Measurements from ENCODE around the gene LUC7L3.
A peak's percentile ranks its signal among the peaks of the same experiment; 100 is the strongest.

LUC7L3 gene

DNA sequence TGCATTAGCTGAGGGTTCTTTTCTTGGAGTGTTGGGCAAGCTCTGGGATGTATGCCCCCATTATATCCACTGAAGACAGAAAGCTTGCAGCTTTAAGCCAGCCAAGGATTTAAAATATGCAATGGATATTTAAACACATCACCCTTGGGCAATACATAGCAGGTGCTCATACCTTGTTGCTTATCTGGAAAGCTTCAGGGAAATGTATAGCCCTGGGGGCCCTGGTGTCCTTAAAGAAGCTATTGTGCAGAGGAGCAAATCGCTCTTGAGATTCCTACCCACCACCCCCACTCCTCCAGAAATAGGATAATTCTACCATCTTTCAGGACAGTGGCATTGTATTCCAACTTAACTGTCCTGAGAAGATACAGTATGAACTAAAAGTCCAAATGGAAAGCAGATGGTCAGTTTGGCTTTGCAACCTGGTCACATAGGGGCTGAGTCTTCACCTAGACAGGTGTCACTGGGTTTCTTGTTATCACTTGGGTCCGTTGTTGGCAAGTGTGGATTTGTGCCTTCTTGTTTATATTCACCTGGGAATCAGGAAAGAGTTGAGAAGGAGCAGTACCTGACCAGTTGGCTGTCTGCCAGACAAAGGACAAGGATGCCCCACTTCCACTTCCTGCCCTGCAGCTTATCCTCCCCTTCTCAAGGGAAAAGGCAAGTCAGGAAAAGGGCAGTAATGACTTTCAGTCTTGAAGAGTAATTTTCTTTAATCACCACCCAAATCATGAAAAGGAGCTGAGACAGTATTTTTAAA, 44.5 kb downstream of the LUC7L3 start:
- DNase-seq = no peak

DNA sequence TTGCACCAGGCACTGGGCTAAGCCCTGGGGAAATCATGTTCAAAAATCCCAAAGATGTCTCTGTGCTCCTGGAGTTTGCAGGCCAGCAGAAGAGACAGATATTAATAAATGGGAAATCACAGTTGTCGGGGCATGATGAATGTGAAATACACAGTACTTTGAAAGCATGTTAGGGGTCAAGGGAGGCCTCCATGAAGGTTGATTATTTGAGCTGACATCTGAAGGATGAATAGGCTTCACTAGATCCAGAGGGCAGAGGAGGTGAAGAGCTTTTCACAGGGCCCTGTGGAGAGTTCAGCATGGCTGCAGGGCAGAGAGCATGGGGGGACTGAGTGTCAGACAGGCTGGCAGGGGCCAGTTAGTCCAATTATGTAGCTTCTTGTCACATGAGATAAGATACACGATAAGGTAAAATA, 45.3 kb downstream of the LUC7L3 start:
- no peak for DNase-seq

DNA sequence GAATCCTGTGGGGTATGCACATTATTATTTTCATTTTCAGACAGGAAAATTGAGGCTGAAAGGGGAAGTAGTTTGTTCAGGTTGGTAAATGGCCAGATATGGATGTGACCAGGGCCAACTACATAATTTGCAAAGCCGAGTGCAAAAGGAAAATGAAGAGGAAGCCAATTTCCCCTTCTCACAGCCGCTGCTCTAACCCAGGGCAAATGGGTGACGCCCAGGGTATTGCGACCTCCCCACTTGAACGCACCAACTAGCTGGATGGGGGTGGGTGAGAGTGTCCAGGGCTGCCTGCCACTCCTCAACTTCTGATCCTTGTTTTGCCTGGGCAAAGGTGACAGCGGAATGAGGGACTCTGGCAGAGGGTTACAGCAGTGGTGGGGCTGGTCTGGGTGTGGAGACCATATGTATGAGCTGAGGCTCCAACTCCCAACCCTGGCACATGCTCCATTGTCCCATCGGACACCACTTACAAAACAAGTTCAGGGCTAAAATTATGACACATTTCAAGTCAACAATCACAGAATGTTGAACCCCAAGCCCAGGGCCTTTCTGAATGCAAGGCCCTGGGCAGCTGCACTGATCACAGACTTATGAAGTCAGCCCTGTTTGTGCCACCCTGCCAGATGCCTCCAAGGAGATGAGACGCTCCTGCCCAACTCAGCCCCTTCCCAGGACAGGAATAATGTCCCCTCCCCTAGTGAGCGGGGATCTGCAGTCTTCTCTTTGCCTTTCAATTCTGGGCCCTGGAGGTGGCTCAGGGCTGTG, 46.2 kb downstream of the LUC7L3 start:
- no peak for DNase-seq

DNA sequence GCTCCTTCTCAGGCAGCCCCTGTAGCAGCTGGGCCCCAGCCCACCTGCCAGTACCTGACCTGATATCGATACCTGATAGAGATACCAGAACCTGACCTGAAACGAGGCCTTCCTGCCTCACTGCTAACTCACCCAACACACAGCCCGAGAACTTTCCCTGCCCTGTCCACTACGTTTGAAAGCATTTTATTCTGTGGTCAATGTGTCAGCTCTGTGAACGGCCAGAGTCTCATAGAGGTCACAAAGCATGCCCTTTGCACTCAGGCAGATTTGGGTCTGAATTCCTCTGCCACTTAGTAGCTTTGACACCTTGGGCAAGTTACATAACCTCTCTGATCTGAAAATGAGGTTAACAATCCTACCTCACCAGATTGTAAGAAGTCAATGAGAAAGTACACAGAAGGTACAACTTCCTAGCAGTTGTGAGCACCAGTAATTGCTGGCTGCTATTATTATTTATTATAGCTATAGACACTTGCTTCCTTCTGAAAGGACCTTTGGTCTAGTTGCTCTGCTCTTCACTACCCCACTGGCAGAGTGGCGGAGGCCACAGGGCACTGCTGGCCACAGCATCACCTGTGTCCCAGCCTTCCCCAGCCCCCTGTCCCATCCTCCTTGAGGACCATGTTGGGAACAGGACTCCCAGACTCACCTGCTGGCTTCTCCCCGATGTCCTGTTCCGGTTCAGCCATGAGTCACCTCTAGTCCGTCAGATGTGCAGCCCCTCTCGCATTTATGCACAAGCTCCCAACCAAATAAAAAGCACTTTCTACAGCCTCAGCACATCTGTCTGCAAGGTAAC, 47.0 kb downstream of the LUC7L3 start:
- DNase-seq = no peak

DNA sequence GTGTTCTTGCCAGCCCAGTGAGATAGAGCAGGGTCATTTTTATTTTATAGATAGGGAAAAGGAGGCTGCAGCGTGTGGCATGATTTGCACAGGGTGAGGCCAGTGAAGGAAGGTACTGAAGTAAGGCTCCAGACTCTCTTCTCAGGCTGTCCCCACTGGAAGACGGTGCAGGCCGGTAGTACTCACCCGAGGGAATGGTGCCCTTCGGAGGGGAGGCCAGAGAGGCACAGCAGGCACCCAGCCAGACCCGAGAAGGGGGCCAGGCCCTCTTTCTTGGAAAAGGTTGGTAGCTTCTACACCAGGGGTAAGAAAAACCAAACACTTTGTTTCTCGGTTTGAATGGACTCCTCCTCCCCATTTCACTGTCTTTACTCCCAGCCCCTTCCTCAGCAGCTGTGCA, 47.6 kb downstream of the LUC7L3 start:
- DNase-seq = no peak

DNA sequence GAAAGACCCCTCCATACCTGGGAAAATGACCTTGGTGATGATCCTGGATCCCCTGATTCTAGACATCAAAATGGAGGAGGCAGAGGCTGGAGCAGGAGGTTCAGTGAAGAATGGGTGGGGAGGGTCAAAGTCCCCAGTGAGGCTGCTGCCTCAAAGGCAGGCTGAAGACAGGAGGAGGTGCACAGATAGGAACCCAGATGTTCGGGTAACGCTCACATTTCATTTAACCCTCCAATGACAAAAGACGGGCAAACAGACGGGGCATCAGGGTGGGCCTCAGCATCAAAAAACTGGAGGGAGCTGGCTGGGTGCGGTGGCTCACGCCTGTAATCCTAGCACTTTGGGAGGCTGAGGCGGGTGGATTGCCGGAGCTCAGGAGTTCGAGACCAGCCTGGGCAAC, 48.0 kb downstream of the LUC7L3 start, which contains the start of gene ANKRD40CL:
Gene ANKRD40CL, minus strand, starts transcription at position 73 of the 400 bp plus-strand sequence. CDS start 605 bp downstream, outside the sequence.
- DNase-seq = no peak

DNA sequence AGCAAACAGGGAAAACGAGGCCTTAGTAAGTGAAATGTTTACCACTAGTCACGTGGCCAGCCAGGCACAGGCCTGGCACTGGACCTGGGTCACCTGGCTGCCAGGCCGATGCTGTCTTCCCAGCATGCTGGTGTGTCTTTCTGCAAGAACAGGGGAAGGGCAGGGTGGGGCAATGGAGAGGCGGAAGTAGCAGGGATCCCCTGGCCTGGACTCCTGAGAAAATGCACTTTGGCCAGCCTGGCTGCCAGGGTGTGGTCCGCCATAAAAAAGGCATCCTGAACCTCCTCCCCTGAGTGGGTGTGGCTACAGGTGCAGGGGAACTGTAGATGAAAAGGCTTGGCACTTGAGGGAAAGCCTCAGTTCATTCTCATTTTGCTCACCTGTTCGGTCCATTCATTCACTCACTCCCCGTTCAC, 49.0 kb downstream of the LUC7L3 start:
- DNase-seq = no peak

DNA sequence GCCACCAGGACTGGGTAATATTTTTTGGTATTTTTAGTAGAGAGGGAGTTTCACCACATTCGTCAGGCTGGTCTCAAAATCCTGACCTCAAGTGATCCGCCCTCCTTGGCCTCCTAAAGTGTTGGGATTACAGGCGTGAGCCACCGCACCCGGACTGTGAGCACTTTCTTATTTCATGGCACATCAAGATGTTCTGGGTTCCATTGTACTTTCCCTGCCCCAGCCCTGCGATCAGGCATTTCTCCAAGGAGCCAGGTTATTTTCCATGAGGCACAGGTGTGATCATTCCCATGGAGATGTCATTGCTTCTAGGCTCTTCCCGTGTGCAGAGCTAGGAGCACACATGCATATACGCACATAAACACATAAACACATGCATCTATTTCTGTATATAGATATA, 50.5 kb downstream of the LUC7L3 start:
- DNase-seq = no peak

DNA sequence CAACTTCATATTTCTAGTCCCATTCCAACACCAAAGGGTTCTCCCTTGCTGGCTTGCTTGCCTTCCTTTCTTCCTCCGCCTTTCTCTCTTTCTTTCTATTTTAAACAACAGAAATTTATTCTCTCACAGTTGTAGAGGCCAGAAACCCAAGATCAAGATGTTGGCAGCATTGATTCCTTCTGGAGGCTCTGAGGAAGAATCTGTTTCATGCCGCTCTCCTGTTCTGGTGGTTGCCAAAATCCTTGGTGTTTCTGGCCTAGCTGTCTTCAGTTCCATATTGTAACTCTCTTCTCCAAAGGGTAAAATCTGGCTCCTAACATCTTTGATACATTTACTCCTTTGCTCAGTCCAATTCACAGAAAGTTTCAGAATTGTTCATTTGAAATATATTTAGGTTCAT, 50.9 kb downstream of the LUC7L3 start:
- no peak for DNase-seq

DNA sequence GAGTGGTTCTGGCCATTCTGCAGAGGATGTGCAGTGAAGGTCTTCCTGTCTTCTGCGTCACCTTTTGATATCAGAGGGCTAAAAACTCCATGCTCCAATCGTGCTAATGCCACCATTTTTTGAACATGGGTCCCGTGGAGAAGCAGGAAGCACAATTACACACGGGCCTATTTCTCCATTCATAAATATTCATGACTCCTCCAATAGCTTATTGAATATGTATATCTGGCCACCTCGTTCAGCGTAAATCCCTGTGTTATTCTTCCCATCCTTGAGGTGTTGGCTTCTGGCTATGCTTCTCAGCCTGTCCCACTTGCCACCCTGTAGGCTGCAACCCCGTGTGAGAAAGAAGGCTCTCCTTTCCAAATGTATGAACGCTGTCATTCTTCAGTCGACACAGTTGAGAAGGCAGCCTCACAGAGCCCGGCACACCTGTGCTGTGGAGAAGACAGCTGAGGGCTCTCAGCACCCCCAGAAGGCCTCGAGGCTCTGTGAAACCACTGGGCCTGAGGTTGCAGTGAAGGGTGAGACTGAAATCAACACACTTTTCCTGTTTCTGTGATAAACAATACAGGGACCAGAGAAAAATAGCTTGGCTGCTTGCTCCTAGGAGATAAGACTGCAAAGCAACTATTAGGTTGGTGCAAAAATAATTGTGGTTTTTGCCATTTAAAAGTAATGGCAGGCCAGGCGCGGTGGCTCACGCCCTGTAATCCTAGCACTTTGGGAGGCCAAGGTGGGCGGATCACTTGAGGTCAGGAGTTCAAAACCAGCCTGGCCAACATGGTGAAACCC, 52.8 kb downstream of the LUC7L3 start:
- DNase-seq = no peak

DNA sequence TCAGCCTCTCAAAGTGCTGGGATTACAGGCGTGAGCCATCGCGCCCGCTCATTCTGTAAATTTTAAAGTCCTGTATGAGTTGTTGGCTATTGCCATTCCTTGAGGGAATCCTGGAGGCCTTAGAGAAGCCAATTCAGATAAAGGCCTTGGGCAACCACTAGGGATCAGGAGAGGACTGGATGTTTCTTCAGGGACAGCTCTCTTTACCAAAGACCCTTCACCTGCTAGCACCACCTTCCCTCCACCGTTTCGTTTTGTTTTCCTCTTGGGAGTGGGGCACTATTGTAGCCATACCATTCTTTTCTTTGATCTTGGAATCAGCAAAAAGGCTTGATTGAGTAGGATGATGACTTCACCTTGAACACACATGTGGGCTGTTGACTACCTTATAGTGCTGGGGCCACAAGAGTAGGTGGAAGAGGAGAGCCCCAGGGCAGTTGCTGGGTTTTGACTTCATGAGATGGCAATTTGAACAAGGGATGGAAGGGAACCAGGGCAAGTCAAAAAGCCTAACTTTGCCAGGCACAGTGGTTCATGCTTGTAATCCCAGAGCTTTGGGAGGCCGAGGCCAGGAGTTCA, 54.9 kb downstream of the LUC7L3 start:
- no peak for DNase-seq

DNA sequence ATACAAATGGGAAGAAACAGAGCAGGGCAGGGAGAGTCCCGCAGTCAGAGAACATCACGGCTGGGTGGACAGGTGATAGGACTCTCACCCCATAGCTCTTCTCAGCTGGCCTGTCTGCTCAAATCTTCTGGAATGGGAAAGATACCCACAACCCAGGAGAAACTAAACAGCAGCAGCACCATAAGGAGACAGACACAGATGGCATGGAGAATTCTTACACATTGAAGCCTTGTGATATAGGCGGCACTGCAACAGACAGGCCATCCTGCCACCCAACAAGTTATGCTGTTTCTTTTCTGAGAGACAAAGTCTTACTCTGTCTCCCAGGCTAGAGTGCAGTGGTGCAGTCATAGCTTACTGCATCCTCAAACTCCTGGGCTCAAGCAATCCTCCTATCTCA, 56.5 kb downstream of the LUC7L3 start:
- no peak for DNase-seq

DNA sequence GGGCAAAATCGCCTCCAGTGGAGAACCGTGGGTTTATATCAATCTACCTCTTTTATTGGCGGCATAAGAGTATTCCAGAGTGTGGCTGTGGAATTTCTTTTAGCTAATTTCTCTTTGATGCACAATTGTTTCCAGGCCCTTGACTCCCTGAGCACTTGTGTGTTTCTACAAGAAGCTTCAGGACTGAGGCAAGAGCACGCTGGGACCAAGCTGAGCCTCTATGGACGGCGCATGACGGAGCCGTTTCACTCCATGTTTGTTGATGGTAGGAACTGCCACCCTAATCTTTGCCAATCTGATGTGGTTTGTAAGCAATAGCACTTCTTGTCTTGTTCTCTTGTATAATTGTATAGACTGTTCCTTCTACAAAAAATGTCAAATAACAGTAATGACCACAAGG, 59.1 kb downstream of the LUC7L3 start:
- DNase-seq = no peak

DNA sequence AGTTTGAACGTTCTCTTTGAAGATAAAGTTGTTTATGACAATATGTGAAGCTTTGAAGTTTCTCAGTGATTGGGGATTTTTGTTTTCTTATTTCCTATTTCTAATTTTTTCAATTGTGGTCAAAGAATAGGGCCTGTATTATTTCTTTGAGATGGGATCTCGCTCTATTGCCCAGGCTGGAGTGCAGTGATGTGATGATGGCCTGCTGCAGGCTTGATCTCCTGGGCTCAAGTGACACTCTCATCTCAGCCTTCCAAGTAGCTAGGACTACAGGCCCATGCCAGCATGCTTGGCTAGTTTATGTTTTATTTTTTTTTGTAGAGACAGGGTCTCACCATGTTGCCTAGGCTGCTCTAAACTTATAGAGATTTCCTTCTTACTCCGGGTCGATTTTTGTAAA, 59.6 kb downstream of the LUC7L3 start:
- DNase-seq = no peak

DNA sequence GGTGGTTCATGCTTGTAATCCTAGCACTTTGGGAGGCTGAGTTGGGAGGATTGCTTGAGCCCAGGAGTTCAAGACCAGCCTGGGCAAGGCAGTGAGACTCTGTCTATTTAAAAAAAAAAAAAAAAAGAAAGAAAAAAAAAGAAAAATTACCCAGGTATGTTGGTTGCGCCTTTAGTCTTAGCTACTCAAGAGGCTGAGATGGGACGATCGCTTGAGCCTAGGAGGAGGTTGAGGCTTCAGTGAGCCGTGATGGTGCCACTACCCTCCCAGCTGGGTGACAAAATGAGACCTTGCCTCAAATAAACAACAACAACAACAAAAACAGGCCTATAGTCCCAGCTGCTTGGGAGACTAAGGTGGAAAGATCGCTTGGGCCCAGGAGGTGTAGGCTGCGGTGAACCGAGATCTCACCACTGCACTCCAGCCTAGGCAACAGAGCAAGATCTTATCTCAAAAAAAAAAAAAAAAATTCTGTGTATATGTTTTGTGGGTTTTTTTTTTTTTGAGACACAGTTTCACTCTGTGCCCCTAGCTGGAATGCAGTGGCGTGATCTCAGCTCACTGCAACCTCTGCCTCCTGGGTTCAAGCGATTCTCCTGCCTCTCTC, 60.4 kb downstream of the LUC7L3 start:
- no peak for DNase-seq

DNA sequence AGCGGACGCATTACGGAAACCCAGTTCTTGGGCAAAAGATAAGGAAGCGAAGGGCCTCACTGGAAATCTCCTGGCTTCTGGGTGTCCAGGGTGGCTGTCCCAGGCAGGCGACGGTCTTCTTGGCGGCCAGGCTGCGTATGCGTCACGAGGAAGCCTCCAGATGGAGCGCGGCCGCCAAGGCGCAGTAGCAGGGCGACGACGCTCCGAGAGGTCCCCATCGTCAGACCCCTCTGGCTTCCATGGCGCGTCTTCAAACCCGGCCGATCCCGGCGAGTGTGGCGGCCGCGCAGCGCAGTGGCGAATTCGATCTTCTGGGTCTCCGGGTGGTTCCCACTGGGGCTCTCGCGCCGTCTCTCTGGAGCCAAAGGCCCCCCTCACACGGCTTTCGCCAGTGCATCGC, 61.8 kb downstream of the LUC7L3 start:
- no peak for DNase-seq

DNA sequence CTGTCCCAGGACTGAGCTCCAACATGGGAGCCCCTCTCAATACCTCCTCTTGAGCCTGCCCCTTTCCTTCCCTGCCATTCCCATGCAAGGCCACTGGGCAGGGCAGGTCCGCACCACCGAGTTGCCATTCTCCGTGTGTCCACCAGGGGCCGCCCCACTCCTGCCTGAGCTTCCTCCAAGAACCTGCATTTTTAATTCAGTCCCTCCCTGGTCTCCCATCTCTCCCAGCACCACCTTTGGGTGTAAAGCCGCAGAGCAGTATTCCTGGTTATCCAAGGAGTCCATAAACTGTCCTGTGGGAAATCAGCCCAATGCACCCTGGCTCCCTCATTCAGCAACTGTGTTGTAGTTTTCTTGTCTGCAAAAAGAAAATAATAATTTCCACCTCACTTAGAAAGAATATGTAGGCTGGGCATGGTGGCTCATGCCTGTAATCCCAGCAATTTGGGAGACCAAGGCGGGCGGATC, 63.8 kb downstream of the LUC7L3 start:
- DNase-seq = peak; percentile 75

DNA sequence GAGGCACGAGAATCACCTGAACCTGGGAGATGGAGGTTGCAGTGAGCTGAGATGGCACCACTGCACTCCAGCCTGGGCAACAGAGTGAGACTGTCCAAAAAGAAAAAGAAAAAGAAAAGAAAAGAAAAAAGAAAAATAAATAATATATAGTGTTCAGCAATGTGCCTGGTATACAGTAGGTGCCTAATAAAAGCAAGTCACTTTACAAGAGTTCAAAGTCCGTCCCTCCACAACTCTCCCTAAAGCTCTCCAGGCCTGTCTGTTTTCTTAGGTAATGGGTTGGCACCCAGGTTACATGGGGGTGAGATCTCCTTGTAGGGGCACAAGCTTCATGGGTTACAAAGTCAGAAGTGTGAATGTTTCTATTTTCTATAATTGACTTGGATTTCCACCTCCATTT, 64.5 kb downstream of the LUC7L3 start:
- no peak for DNase-seq

DNA sequence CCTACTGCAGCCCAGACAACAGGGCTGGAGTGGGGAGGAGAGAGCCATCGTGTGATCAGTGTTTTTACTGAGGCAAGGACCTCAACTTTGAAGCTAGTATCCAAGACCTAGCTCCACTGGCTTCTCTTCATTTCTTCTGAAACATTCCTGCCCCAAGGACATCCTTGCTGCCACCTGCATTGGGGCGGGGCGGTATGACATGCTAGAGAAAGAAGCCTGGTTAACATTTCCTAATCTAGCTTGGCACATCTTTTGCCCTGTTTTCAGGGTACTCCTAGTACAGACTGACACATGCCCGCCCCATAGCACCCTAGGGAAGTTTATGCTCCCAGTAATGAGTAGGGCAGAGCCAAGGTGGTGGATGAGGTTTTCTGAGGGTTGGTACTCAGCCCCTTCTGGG, 65.7 kb downstream of the LUC7L3 start:
- DNase-seq = no peak

DNA sequence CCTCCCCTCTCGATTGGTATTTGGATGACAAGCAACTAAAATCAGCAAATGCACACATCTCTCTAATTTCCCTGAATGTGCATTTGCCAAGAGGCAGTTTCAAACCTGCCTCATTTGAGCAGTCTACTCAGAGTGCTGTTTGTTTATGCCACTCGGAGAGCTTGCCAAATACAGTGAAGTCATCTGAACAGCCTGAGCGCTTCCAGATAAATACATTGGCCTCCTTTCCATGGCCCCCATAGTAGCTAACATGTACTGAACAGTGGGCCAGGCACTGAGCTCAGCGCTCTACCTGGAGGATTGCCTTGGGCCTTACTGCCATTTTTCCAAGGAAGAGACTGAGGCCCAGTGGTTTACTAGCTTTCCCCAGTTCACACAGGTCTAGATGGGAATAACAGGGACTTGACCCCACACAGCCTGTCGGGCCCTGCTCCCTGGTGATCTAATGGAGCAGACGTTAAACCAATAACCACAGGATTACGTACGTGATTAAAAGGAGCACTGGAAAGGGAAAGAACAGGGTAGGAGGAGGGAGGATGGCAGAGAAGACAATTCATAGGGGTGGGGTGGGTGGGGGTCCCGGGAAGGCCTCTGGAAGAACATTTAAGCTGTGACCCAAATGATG, 66.7 kb downstream of the LUC7L3 start:
- no peak for DNase-seq

DNA sequence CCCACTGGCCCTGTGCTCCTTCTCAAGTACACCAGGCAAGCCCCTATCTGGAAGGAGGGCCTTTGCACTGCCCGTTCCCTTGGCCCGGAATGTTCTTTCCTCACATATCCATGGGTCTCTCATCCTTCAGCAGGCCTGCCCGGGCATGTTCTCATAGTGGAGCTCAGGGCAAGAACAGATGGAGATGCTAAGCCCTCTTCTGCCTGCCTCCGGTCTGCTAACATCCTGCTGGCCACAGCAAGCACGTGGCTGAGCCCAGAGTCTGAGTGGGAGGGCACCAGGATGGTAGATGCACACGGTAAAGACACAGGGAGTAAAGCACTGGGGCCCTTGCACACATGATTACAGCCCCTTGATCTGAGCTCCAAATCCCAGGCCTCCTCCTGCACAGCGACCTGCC, 67.7 kb downstream of the LUC7L3 start:
- no peak for DNase-seq

Measured in kidney glomerular epithelial cell (primary cell).